WTC11 (cell line): ENCODE results near the gene TMCC1. TPM values are rescaled to one million over a fixed set of nuclear protein-coding genes. Genes with fewer than 3 reads are reported as not detected.
A peak's percentile ranks its signal among the peaks of the same experiment; 100 is the strongest.

Source experiments
- ATAC-seq: fragments of 200-7000 bp; cut with Tn5 transposase; 2 replicates; pipeline ENCODE4 v1.10.0; 2021; ENCODE audit warnings: mild to moderate bottlenecking, moderate library complexity
- CTCF ChIA-PET: fragments of 300-600 bp; sonication (Branson Sonifier 250); formaldehyde crosslinking; loops from one replicate; lab custom pipeline; 2021; ENCODE audit warnings: antibody characterized with exemption; lab: Charles Lee
- POLR2A ChIA-PET: fragments of 350-600 bp; sonication (Branson Sonifier 250); formaldehyde crosslinking; loops from one replicate; lab custom pipeline; 2021; ENCODE audit warnings: antibody characterized with exemption; lab: Charles Lee
- DNase-seq: peaks from one replicate; pipeline ENCODE4 v3.0.0; 2021; ENCODE audit warnings: low spot score
- H3K27ac Mint-ChIP-seq: 2 replicates; pipeline ENCODE4 v1.8.0; 2021; ENCODE audit warnings: mixed read lengths
- H3K27me3 Mint-ChIP-seq: 2 replicates; pipeline ENCODE4 v1.8.0; 2021; ENCODE audit warnings: low read depth, mild to moderate bottlenecking, moderate library complexity, mixed read lengths
- H3K36me3 Mint-ChIP-seq: 2 replicates; pipeline ENCODE4 v1.8.0; 2021; ENCODE audit warnings: mixed read lengths
- H3K4me1 Mint-ChIP-seq: 2 replicates; pipeline ENCODE4 v1.8.0; 2022; ENCODE audit warnings: mixed read lengths
- H3K4me3 Mint-ChIP-seq: 2 replicates; pipeline ENCODE4 v1.8.0; 2021; ENCODE audit warnings: mild to moderate bottlenecking, moderate library complexity, mixed read lengths
- H3K9me3 Mint-ChIP-seq: 2 replicates; pipeline ENCODE4 v1.8.0; 2021; ENCODE audit warnings: mixed read lengths
- AFF4 ChIP-seq: sonication (generic); formaldehyde crosslinking; IDR thresholded peaks from 2 replicates; pipeline ENCODE4 v1.8.1; 2023; ENCODE audit warnings: mild to moderate bottlenecking, missing genetic modification reagents, borderline replicate concordance
- CREM ChIP-seq: sonication (generic); formaldehyde crosslinking; IDR thresholded peaks from 2 replicates; pipeline ENCODE4 v1.8.1; 2022; ENCODE audit warnings: mild to moderate bottlenecking, missing genetic modification reagents, moderate library complexity
- HMGA2 ChIP-seq: fragments of 250-450 bp; sonication (Bioruptor Pico); IDR thresholded peaks from 2 replicates; pipeline ENCODE4 v1.4.0; 2021; ENCODE audit warnings: mild to moderate bottlenecking, moderate library complexity
- IRF2 ChIP-seq: sonication (generic); formaldehyde crosslinking; IDR thresholded peaks from 2 replicates; pipeline ENCODE4 v1.8.0; 2022; ENCODE audit warnings: low read depth, missing genetic modification reagents, borderline replicate concordance
- MAX ChIP-seq: sonication (generic); formaldehyde crosslinking; IDR thresholded peaks from 2 replicates; pipeline ENCODE4 v1.8.0; 2022; ENCODE audit warnings: mild to moderate bottlenecking, missing genetic modification reagents
- NR3C1 ChIP-seq: sonication (generic); formaldehyde crosslinking; conservative IDR thresholded peaks from 2 replicates; pipeline ENCODE4 v1.8.1; 2023; ENCODE audit warnings: low read depth, mild to moderate bottlenecking, missing genetic modification reagents
- RELA ChIP-seq: sonication (generic); formaldehyde crosslinking; IDR thresholded peaks from 2 replicates; pipeline ENCODE4 v1.8.1; 2022; ENCODE audit warnings: missing genetic modification reagents, mild to moderate bottlenecking, borderline replicate concordance
- ZNF219 ChIP-seq: sonication (generic); formaldehyde crosslinking; IDR thresholded peaks from 2 replicates; pipeline ENCODE4 v1.8.0; 2023; ENCODE audit warnings: missing genetic modification reagents, mild to moderate bottlenecking, borderline replicate concordance
- ZNF416 ChIP-seq: fragments of 250-450 bp; sonication (Bioruptor Pico); IDR thresholded peaks from 2 replicates; pipeline ENCODE4 v1.9.0; 2021; ENCODE audit warnings: mild to moderate bottlenecking, inconsistent platforms
- ZNF423 ChIP-seq: fragments of 250-450 bp; sonication (Bioruptor Pico); IDR thresholded peaks from 2 replicates; pipeline ENCODE4 v2.1.2; 2022; ENCODE audit warnings: mild to moderate bottlenecking, moderate library complexity
- ZNF512 ChIP-seq: sonication (generic); formaldehyde crosslinking; IDR thresholded peaks from 2 replicates; pipeline ENCODE4 v1.8.1; 2022; ENCODE audit warnings: missing genetic modification reagents, borderline replicate concordance
- total RNA-seq: library from RNA; stranded (reverse); gene quantifications from 3 replicates; pipeline ENCODE4 v1.2.3, GENCODE V29; 2021
- TF ChIP-seq, protein P1 (sequence below): fragments of 200-600 bp; IDR thresholded peaks from 2 replicates; pipeline ENCODE4 v1.8.0; 2022; ENCODE audit warnings: antibody characterized with exemption
- TF ChIP-seq, protein P2 (sequence below): sonication (generic); formaldehyde crosslinking; IDR thresholded peaks from 2 replicates; pipeline ENCODE4 v1.8.1; 2023; ENCODE audit warnings: mild to moderate bottlenecking, moderate library complexity, missing genetic modification reagents
- TF ChIP-seq, protein P3 (sequence below): sonication (generic); formaldehyde crosslinking; IDR thresholded peaks from 2 replicates; pipeline ENCODE4 v1.8.1; 2023; ENCODE audit warnings: mild to moderate bottlenecking, missing genetic modification reagents

TMCC1 gene
- total RNA-seq, 1 experiment from 2014 or later, result 29.3 TPM

GRCh38 chr3:129626744-129627349 is 266.7 kb downstream of the TMCC1 start (continued):
- TF ChIP-seq ZNF512 (CRISPR knock-in tag) (no peak), RELA (CRISPR knock-in tag) (peak; percentile 89), CREM (CRISPR knock-in tag) (peak; percentile 80; the same call in 1 of the 2 replicates), ZNF423 (CRISPR knock-in tag) (peak; percentile 65), ZNF219 (CRISPR knock-in tag) (no peak), HMGA2 (CRISPR knock-in tag) (no peak), MAX (CRISPR knock-in tag) (0 out of 2 replicates have a peak, but pooled peaks have one; percentile 64), IRF2 (CRISPR knock-in tag) (no peak), AFF4 (no peak; the same call in 1 of the 2 replicates)
- TF ChIP-seq, protein P1, sequence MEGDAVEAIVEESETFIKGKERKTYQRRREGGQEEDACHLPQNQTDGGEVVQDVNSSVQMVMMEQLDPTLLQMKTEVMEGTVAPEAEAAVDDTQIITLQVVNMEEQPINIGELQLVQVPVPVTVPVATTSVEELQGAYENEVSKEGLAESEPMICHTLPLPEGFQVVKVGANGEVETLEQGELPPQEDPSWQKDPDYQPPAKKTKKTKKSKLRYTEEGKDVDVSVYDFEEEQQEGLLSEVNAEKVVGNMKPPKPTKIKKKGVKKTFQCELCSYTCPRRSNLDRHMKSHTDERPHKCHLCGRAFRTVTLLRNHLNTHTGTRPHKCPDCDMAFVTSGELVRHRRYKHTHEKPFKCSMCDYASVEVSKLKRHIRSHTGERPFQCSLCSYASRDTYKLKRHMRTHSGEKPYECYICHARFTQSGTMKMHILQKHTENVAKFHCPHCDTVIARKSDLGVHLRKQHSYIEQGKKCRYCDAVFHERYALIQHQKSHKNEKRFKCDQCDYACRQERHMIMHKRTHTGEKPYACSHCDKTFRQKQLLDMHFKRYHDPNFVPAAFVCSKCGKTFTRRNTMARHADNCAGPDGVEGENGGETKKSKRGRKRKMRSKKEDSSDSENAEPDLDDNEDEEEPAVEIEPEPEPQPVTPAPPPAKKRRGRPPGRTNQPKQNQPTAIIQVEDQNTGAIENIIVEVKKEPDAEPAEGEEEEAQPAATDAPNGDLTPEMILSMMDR, result no peak
- TF ChIP-seq, protein P2, sequence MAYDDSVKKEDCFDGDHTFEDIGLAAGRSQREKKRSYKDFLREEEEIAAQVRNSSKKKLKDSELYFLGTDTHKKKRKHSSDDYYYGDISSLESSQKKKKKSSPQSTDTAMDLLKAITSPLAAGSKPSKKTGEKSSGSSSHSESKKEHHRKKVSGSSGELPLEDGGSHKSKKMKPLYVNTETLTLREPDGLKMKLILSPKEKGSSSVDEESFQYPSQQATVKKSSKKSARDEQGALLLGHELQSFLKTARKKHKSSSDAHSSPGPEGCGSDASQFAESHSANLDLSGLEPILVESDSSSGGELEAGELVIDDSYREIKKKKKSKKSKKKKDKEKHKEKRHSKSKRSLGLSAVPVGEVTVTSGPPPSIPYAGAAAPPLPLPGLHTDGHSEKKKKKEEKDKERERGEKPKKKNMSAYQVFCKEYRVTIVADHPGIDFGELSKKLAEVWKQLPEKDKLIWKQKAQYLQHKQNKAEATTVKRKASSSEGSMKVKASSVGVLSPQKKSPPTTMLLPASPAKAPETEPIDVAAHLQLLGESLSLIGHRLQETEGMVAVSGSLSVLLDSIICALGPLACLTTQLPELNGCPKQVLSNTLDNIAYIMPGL (CRISPR knock-in tag), result peak; percentile 93
- TF ChIP-seq, protein P3, sequence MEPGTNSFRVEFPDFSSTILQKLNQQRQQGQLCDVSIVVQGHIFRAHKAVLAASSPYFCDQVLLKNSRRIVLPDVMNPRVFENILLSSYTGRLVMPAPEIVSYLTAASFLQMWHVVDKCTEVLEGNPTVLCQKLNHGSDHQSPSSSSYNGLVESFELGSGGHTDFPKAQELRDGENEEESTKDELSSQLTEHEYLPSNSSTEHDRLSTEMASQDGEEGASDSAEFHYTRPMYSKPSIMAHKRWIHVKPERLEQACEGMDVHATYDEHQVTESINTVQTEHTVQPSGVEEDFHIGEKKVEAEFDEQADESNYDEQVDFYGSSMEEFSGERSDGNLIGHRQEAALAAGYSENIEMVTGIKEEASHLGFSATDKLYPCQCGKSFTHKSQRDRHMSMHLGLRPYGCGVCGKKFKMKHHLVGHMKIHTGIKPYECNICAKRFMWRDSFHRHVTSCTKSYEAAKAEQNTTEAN (CRISPR knock-in tag), result no peak; the same call in 1 of the 2 replicates

DNA sequence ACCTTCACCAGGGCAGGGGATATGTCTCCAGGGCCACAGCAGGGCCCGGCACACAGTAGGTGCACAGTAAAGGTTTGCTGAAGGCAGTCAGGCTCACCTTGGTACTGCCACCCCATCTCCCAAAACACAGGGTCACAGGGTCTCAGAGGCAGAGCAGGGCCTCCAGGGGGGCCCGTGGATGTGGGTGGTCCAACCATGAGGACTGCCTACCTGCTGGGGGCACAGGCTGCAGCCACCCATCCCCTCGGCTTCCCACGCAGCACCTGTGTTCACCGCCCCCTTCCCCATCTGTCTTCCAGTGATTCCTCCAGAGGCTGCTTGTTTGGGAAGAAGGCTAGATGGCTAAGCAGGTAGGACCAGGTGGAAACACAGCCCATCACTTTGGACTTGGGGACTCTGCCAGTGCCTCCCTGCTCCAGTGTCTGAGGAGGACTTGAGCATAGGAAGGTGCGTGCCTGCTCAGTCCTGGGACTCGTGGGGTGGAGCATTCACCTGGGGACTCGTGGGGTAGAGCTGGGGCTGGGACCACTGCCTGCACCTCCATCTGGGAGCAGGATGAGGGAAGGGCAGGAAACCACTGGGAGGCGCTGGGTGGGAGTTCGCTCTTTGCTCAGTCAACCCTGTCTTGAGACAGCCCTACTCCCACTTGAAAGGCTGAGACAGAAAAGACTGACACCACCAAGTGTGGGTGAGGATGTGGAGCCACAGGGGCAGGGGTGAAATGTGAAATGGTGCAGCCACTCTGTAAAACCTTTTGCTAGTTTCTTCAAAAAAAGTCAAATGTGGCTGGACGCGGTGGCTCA is 268.2 kb downstream of the TMCC1 start:
- Mint-ChIP-seq H3K9me3 (no peaks in the 10 kb centered on the region), H3K27me3 (no peaks in the 10 kb centered on the region), H3K4me3 (peak overlapping the region; percentile 54), H3K4me1 (peaks cover 35% of the 10 kb centered on the region), H3K27ac (peak overlapping the region; percentile 20), H3K36me3 (no peaks in the 10 kb centered on the region)
- CTCF ChIA-PET, result interaction anchor here (0.8 to 6.1 kb wide), 10 partner anchors 8 to 359 kb away, joined by 3 to 84 read pairs (median 3); no protein-coding TSS in a partner anchor
- DNase-seq, result peak; percentile 60
- POLR2A ChIA-PET, result interaction anchor here (0.5 to 0.7 kb wide), 2 partner anchors 270 to 292 kb away, joined by 3 to 6 read pairs; no protein-coding TSS in a partner anchor
- TF ChIP-seq NR3C1 (CRISPR knock-in tag), result 0 out of 2 replicates have a peak, but pooled peaks have one; percentile 36
- no peak for TF ChIP-seq ZNF416 (CRISPR knock-in tag)
- TF ChIP-seq, all 79 proteins: peak for 1
- peak; percentile 14 for ATAC-seq
